GM10266 (cell line): ENCODE data around the gene USP36.

Experiments used
- DNase-seq: peaks from one replicate; pipeline ENCODE4 v3.0.0; 2012; ENCODE audit errors: extremely low spot score
- CTCF ChIP-seq: IDR thresholded peaks from 2 replicates; pipeline ENCODE4 v1.5.1; 2012; ENCODE audit warnings: mild to moderate bottlenecking, low read depth; ENCODE audit not compliant: control insufficient read depth, insufficient read depth; ENCODE audit errors: missing control alignments

The USP36 gene

GRCh38 chr17:78774956-78775571 is 65.5 kb downstream of the USP36 start:
- no peak for TF ChIP-seq CTCF
- no peak for DNase-seq

- no peak for DNase-seq
- no peak for TF ChIP-seq CTCF
Measured at GRCh38 chr17:78774453-78774852, 66.2 kb downstream of the USP36 start.

- TF ChIP-seq CTCF, result no peak
- no peak for DNase-seq
Measured at GRCh38 chr17:78771758-78772382, 68.7 kb downstream of the USP36 start.

- DNase-seq, result no peak
- peak; percentile 45 for TF ChIP-seq CTCF
Measured at GRCh38 chr17:78769196-78769773, 71.3 kb downstream of the USP36 start.

- no peak for TF ChIP-seq CTCF
- no peak for DNase-seq
Measured at GRCh38 chr17:78767806-78768205, 72.8 kb downstream of the USP36 start.

GRCh38 chr17:78766743-78767294 is 73.8 kb downstream of the USP36 start:
- TF ChIP-seq CTCF, result no peak
- DNase-seq, result no peak

- no peak for TF ChIP-seq CTCF
- no peak for DNase-seq
Measured at GRCh38 chr17:78766225-78766624, 74.4 kb downstream of the USP36 start.
